ENCODE data around the gene MPP3. TPM values are rescaled to one million over a fixed set of nuclear protein-coding genes. Genes with fewer than 3 reads are reported as not detected.

The MPP3 gene
- total RNA-seq, 1 experiment from 2014 or later: 19.5 TPM

- Histone ChIP-seq H3K79me2 (ENCODE audit: insufficient read depth, low read length) (no peaks in the 10 kb centered on the region), H3K9me3 (ENCODE audit: control insufficient read depth in 1 of 2, insufficient read depth in 1 of 2, low read depth in 1 of 2, low read length in 2 of 2) (no peaks in the 10 kb centered on the region), H3K4me3 (replicated peaks in 1 of 2; ENCODE audit: low read depth in 1 of 2, low read length in 2 of 2) (no peak overlapping the region), H3K4me1 (ENCODE audit: control insufficient read depth in 1 of 2, insufficient read depth in 2 of 2, low read length in 2 of 2) (no peaks in the 10 kb centered on the region), H3K9ac (ENCODE audit: low read length) (no peak overlapping the region), H3K36me3 (ENCODE audit: control insufficient read depth in 1 of 2, insufficient read depth in 2 of 2, low read length in 2 of 2) (no peaks in the 10 kb centered on the region), H3K9me2 (ENCODE audit: insufficient read depth) (no peaks in the 10 kb centered on the region), H3K4me2 (ENCODE audit: low read length) (no peak overlapping the region), H2AFZ (ENCODE audit: low read depth, low read length, poor library complexity, severe bottlenecking) (no peak overlapping the region), H4K20me1 (ENCODE audit: insufficient read depth) (no peaks in the 10 kb centered on the region), H3K27me3 (ENCODE audit: insufficient read depth, low read length) (no peaks in the 10 kb centered on the region), H3K27ac (ENCODE audit: low read depth, low read length) (no peak overlapping the region)
- BruUV-seq (replicated peaks): no TSS peak
- DNase-seq (ENCODE audit: low read depth, low spot score): no peak
- ChIA-PET RAD21 (ENCODE audit: low non-redundant PET in 1 of 2, low total read pairs in 2 of 2, uncharacterized antibody in 2 of 2, unreplicated experiment in 2 of 2) (no interaction called here), CTCF (no interaction called here), POLR2A (no interaction called here)
- TF ChIP-seq FOSL1 (IDR thresholded peaks at IDR 0.05; ENCODE audit: low read depth) (no peak), POLR2A (IDR thresholded peaks at IDR 0.05; ENCODE audit: borderline replicate concordance, extremely low read depth, insufficient read depth, insufficient read length) (no peak), MAX (IDR thresholded peaks at IDR 0.05) (no peak), JUND (IDR thresholded peaks at IDR 0.05) (no peak), EGR1 (IDR thresholded peaks at IDR 0.05; ENCODE audit: low read depth) (no peak), CTCF (IDR thresholded peaks at IDR 0.05 in 2 of 3, conservative IDR thresholded peaks at IDR 0.05 in 1 of 3; ENCODE audit: borderline replicate concordance in 1 of 3, insufficient read depth in 1 of 3, low read depth in 2 of 3, low read length in 2 of 3) (no peak), TCF7L2 (IDR thresholded peaks at IDR 0.05; ENCODE audit: borderline replicate concordance, extremely low read depth, insufficient read depth, insufficient read length) (no peak), YY1 (IDR thresholded peaks at IDR 0.05; ENCODE audit: extremely low read depth, insufficient replicate concordance, low read depth, low read length) (no peak), EZH2phosphoT487 (IDR thresholded peaks at IDR 0.05; ENCODE audit: borderline replicate concordance) (no peak)
- intact Hi-C loops (cut with micrococcal nuclease): no loop called here
- ATAC-seq: no peak
Measured at GRCh38 chr17:43864161-43864984, 31.4 kb upstream of the MPP3 start.
